ENCODE results near the gene RGS7. TPM values are rescaled to one million over a fixed set of nuclear protein-coding genes. Genes with fewer than 3 reads are reported as not detected.
A peak's percentile ranks its signal among the peaks of the same experiment; 100 is the strongest.

RGS7 gene
- total and polyA plus RNA-seq, 2 of the 8 experiments (the other 6 are each of a cell fraction or from before 2014, with no cell fraction given): 1.6 to 3.0 TPM

DNA sequence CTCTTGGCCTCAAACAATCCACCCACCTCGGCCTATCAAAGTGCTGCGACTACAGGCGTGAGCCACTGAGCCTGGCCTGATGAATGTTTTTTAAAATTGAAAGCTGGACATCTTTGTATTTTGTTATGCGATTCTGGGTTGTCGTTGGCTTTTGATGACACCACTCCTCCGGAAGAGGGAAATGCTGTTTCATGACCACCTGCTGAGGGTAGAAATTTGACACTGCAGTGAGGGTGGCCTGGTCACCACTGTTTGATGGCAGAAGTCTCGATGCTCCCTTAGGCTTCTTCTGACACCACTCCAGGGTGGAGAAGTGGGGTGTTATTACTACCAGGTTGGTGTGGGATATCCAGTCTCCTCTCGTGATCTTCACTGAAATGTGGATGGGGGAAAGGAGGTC is 357.2 kb downstream of the RGS7 start:
- Histone ChIP-seq H3K36me3 (ENCODE audit: control insufficient read depth in 2 of 4, insufficient read depth in 4 of 4, low read length in 3 of 4) (no peaks in the 10 kb centered on the region), H4K5ac (ENCODE audit: insufficient read length, low read depth, low read length) (no peak overlapping the region), H3K4me2 (ENCODE audit: insufficient read depth in 1 of 2, low read depth in 2 of 2, low read length in 2 of 2) (no peak overlapping the region), H3K9me3 (ENCODE audit: insufficient read depth in 2 of 2, low read depth in 1 of 2, low read length in 1 of 2) (no peaks in the 10 kb centered on the region), H3K79me2 (ENCODE audit: control insufficient read depth in 1 of 2, insufficient read depth in 2 of 2, low read length in 2 of 2) (no peaks in the 10 kb centered on the region), H2BK5ac (ENCODE audit: low read depth, low read length) (no peak overlapping the region), H3K23me2 (ENCODE audit: low read depth, low read length) (no peaks in the 10 kb centered on the region), H4K20me1 (replicated peaks in 1 of 2; ENCODE audit: control insufficient read depth in 1 of 2, insufficient read depth in 2 of 2, low read length in 2 of 2) (no peaks in the 10 kb centered on the region), H2BK20ac (ENCODE audit: low read length) (0 out of 2 replicates have a peak overlapping the region, but pooled peaks have one; percentile 61), H3K9ac (replicated peaks in 1 of 4; ENCODE audit: extremely low read depth in 1 of 4, low read depth in 3 of 4, low read length in 3 of 4) (no peak overlapping the region), H4K8ac (ENCODE audit: extremely low read depth, insufficient read depth, low read length) (no peak overlapping the region), H2AFZ (ENCODE audit: low read length) (no peak overlapping the region), H3K4me3 (ENCODE audit: extremely low read depth in 1 of 4, insufficient read depth in 2 of 4, low read depth in 3 of 4, low read length in 4 of 4) (no peak overlapping the region), H2BK120ac (replicated peaks; ENCODE audit: low read depth, low read length) (no peak overlapping the region), H3K23ac (ENCODE audit: insufficient read length) (no peak overlapping the region), H3K56ac (replicated peaks; ENCODE audit: insufficient read length, low read depth, low read length) (no peak overlapping the region), H3K27ac (ENCODE audit: low read depth, low read length) (no peak overlapping the region), H3K4ac (replicated peaks; ENCODE audit: insufficient read length, low read depth, low read length) (peak overlapping the region; percentile 12), H3K79me1 (ENCODE audit: low read depth, low read length) (no peaks in the 10 kb centered on the region), H2AK5ac (ENCODE audit: low read depth, low read length) (peak overlapping the region; percentile 20; the same call in 1 of the 2 replicates), H2BK15ac (ENCODE audit: low read length) (no peak overlapping the region), H3K18ac (ENCODE audit: extremely low read depth, low read length) (no peak overlapping the region), H3K4me1 (replicated peaks in 1 of 4; ENCODE audit: control insufficient read depth in 3 of 4, insufficient read depth in 4 of 4, low read length in 3 of 4) (peaks cover 0 to 3% (median 0%) of the 10 kb centered on the region in 4 experiments; a peak in 1 of 7 replicates), H3K27me3 (replicated peaks in 1 of 4; ENCODE audit: control insufficient read depth in 3 of 4, extremely low read depth in 1 of 4, insufficient read depth in 3 of 4, low read length in 3 of 4) (no peaks in the 10 kb centered on the region), H4K91ac (replicated peaks; ENCODE audit: insufficient read length, low read length) (no peak overlapping the region), H3K14ac (ENCODE audit: insufficient read length) (no peak overlapping the region), H2BK12ac (ENCODE audit: low read depth, low read length) (peak overlapping the region; percentile 10; the same call in 1 of the 2 replicates)
- FAIRE-seq (no peak), DNase-seq (ENCODE audit: low read depth in 1 of 2, low spot score in 2 of 2) (no peak)
- ChIA-PET CTCF (ENCODE audit: partially characterized antibody) (interaction anchor here (1.0 kb wide), 1 partner anchor 9 kb away, joined by 3 read pairs; no protein-coding TSS in a partner anchor), POLR2A (ENCODE audit: partially characterized antibody) (no interaction called here)
- WGBS, 2 experiments (ENCODE audit: extremely low coverage in 1 of 2, insufficient coverage in 1 of 2, insufficient read length in 1 of 2, insufficient replicate concordance in 2 of 2, low coverage in 1 of 2, low lambda C conversion rate in 2 of 2, missing lambda C conversion rate in 1 of 2): 85% methylated on average over 7 of the region's 8 CpGs; no CpG with 5 or more reads in 1 of the 2 experiments
- TF ChIP-seq, protein P1, sequence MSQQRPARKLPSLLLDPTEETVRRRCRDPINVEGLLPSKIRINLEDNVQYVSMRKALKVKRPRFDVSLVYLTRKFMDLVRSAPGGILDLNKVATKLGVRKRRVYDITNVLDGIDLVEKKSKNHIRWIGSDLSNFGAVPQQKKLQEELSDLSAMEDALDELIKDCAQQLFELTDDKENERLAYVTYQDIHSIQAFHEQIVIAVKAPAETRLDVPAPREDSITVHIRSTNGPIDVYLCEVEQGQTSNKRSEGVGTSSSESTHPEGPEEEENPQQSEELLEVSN (IDR thresholded peaks at IDR 0.05): peak; percentile 52; the same call in 1 of the 2 replicates
- TF ChIP-seq ZNF274 (IDR thresholded peaks at IDR 0.05; ENCODE audit: borderline replicate concordance, extremely low read depth, low read length) (no peak), KDM5A (IDR thresholded peaks at IDR 0.05; ENCODE audit: low read length) (no peak)
